ENCODE measurements around the gene SHLD2. TPM values are rescaled to one million over a fixed set of nuclear protein-coding genes. Genes with fewer than 3 reads are reported as not detected.

SHLD2 gene
- total and polyA plus RNA-seq, 2 of the 13 experiments (the other 11 are each of a cell fraction or from before 2014, with no cell fraction given): 25.7 to 53.7 TPM

DNA sequence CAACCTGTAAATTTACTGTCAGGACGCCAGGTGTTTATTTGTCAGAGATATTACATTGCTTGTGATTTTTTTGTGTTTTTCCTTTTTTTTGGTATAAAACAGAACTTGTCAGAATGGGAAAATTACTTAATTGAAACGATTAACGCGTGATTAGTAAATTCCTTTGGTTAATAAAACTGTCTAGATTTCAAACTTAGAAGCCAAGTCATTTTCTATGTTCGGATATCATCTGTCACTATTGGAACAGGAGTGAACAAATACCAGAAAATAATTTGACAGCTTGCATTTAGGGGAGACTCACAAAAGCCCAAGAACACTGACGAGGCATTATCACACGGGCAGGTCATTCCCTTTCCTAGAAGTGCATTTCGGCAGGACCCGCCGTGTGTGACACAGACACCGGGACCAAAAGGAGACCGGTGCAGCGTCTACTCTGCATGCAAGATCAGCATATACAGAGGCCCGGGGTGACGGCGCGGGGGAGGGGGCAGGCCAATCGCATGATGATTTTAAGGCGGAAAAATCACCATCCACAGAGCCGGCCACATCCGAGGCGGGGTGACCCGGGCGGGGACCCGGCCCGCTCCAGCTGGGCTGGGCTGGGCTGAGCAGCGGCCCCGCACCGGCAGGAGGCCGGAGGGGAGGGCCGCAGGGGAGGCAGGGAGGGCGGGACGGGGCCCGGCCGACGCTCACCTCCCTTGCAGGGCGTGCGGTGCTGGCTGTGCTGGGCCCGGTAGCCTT lies 1.2 kb upstream of the SHLD2 start (continued):
- TF ChIP-seq, protein P1, sequence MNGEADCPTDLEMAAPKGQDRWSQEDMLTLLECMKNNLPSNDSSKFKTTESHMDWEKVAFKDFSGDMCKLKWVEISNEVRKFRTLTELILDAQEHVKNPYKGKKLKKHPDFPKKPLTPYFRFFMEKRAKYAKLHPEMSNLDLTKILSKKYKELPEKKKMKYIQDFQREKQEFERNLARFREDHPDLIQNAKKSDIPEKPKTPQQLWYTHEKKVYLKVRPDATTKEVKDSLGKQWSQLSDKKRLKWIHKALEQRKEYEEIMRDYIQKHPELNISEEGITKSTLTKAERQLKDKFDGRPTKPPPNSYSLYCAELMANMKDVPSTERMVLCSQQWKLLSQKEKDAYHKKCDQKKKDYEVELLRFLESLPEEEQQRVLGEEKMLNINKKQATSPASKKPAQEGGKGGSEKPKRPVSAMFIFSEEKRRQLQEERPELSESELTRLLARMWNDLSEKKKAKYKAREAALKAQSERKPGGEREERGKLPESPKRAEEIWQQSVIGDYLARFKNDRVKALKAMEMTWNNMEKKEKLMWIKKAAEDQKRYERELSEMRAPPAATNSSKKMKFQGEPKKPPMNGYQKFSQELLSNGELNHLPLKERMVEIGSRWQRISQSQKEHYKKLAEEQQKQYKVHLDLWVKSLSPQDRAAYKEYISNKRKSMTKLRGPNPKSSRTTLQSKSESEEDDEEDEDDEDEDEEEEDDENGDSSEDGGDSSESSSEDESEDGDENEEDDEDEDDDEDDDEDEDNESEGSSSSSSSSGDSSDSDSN (CRISPR knock-in tag; IDR thresholded peaks at IDR 0.05): 0 out of 2 replicates have a peak, but pooled peaks have one; percentile 81
- TF ChIP-seq PHB2 (IDR thresholded peaks at IDR 0.05; ENCODE audit: partially characterized antibody) (no peak), HOXD1 (CRISPR knock-in tag; IDR thresholded peaks at IDR 0.05) (no peak), POLR2A (IDR thresholded peaks at IDR 0.05; ENCODE audit: insufficient read depth in 1 of 2, low read depth in 2 of 2, low read length in 2 of 2) (peak in 1 of 2 experiments; percentile 11; a peak in 1 of 4 replicates), SIX1 (CRISPR knock-in tag; IDR thresholded peaks at IDR 0.05; ENCODE audit: borderline replicate concordance) (no peak), ZNF605 (CRISPR knock-in tag; IDR thresholded peaks at IDR 0.05) (no peak), MAFF (IDR thresholded peaks at IDR 0.05; ENCODE audit: low read depth, low read length) (peak; percentile 70), HHEX (CRISPR knock-in tag; IDR thresholded peaks at IDR 0.05) (no peak), HDAC6 (IDR thresholded peaks at IDR 0.05; ENCODE audit: low read depth, low read length) (no peak), SOX6 (IDR thresholded peaks at IDR 0.05) (no peak), SOX6 (CRISPR knock-in tag; IDR thresholded peaks at IDR 0.05) (0 out of 2 replicates have a peak, but pooled peaks have one; percentile 2), ATRX (CRISPR knock-in tag; IDR thresholded peaks at IDR 0.05; ENCODE audit: borderline replicate concordance) (no peak), ZNF720 (CRISPR knock-in tag; IDR thresholded peaks at IDR 0.05) (no peak), ZNF235 (CRISPR knock-in tag; IDR thresholded peaks at IDR 0.05; ENCODE audit: borderline replicate concordance) (no peak), SIN3B (IDR thresholded peaks at IDR 0.05; ENCODE audit: low read length) (no peak), ZNF773 (CRISPR knock-in tag; IDR thresholded peaks at IDR 0.05; ENCODE audit: borderline replicate concordance) (no peak), KDM5A (IDR thresholded peaks at IDR 0.05; ENCODE audit: borderline replicate concordance, low read length) (peak; percentile 68; the same call in 1 of the 2 replicates), GFI1 (CRISPR knock-in tag; IDR thresholded peaks at IDR 0.05; ENCODE audit: borderline replicate concordance) (no peak), ZNF484 (CRISPR knock-in tag; IDR thresholded peaks at IDR 0.05; ENCODE audit: borderline replicate concordance, low read depth) (no peak), ISL2 (CRISPR knock-in tag; IDR thresholded peaks at IDR 0.05) (0 out of 2 replicates have a peak, but pooled peaks have one; percentile 11), ZNF460 (CRISPR knock-in tag; IDR thresholded peaks at IDR 0.05; ENCODE audit: borderline replicate concordance) (no peak)
- TF ChIP-seq, protein P2, sequence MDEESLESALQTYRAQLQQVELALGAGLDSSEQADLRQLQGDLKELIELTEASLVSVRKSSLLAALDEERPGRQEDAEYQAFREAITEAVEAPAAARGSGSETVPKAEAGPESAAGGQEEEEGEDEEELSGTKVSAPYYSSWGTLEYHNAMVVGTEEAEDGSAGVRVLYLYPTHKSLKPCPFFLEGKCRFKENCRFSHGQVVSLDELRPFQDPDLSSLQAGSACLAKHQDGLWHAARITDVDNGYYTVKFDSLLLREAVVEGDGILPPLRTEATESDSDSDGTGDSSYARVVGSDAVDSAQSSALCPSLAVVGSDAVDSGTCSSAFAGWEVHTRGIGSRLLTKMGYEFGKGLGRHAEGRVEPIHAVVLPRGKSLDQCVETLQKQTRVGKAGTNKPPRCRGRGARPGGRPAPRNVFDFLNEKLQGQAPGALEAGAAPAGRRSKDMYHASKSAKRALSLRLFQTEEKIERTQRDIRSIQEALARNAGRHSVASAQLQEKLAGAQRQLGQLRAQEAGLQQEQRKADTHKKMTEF (CRISPR knock-in tag; IDR thresholded peaks at IDR 0.05): no peak
- TF ChIP-seq, protein P3, sequence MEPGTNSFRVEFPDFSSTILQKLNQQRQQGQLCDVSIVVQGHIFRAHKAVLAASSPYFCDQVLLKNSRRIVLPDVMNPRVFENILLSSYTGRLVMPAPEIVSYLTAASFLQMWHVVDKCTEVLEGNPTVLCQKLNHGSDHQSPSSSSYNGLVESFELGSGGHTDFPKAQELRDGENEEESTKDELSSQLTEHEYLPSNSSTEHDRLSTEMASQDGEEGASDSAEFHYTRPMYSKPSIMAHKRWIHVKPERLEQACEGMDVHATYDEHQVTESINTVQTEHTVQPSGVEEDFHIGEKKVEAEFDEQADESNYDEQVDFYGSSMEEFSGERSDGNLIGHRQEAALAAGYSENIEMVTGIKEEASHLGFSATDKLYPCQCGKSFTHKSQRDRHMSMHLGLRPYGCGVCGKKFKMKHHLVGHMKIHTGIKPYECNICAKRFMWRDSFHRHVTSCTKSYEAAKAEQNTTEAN (CRISPR knock-in tag; conservative IDR thresholded peaks at IDR 0.05): no peak
- TF ChIP-seq, protein P4, sequence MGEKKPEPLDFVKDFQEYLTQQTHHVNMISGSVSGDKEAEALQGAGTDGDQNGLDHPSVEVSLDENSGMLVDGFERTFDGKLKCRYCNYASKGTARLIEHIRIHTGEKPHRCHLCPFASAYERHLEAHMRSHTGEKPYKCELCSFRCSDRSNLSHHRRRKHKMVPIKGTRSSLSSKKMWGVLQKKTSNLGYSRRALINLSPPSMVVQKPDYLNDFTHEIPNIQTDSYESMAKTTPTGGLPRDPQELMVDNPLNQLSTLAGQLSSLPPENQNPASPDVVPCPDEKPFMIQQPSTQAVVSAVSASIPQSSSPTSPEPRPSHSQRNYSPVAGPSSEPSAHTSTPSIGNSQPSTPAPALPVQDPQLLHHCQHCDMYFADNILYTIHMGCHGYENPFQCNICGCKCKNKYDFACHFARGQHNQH (CRISPR knock-in tag; IDR thresholded peaks at IDR 0.05): 0 out of 2 replicates have a peak, but pooled peaks have one; percentile 7
- TF ChIP-seq, protein P5, sequence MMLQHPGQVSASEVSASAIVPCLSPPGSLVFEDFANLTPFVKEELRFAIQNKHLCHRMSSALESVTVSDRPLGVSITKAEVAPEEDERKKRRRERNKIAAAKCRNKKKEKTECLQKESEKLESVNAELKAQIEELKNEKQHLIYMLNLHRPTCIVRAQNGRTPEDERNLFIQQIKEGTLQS (CRISPR knock-in tag; IDR thresholded peaks at IDR 0.05): no peak
